K562 (cell line): ENCODE data around the gene SORCS2. TPM values are rescaled to one million over a fixed set of nuclear protein-coding genes. Genes with fewer than 3 reads are reported as not detected.

Experiments
- ATAC-seq: fragments of 200-7000 bp; cut with Tn5 transposase; 3 replicates; pipeline ENCODE4 v1.9.1; 2020; ENCODE audit warnings: moderate library complexity
- BruUV-seq: library from RNA; stranded (reverse); fragments of 400-500 nt; replicated peaks from 2 replicates; lab custom pipeline; 2021; lab: Mats Ljungman, UMichigan
- CTCF ChIA-PET: fragments of 300-600 bp; formaldehyde crosslinking; extraction: SDS; loops from one replicate; lab custom pipeline; 2021; ENCODE audit warnings: low intra/inter-chr PET ratio; lab: Yijun Ruan, JAX
- POLR2A ChIA-PET: fragments of 300-600, 350-650 bp; sonication (Branson Sonifier 250); formaldehyde crosslinking; extraction: SDS; loops from one replicate; lab custom pipeline; 2021; ENCODE audit warnings: antibody characterized with exemption, inconsistent platforms; lab: Yijun Ruan, JAX
- DNase-seq, 4 experiments: peaks; one replicate each; pipeline versions ENCODE4 v3.0.0 to v3.0.0-alpha.2; 2011 to 2018; ENCODE audit warnings: low spot score in 3 of 4, mixed read lengths in 3 of 4; ENCODE audit errors: extremely low read depth in 1 of 4
- FAIRE-seq: peaks from 2 replicates; lab custom pipeline; 2011; peaks lifted over from hg19 to GRCh38; lab: Jason Lieb, UNC
- H2AFZ ChIP-seq: 2 replicates; pipeline ENCODE4 v1.6.0; 2011; ENCODE audit warnings: low read depth, low read length, control low read depth, inconsistent platforms
- H3K27ac ChIP-seq: fragments of 200-600 bp; 3 replicates; pipeline ENCODE4 v1.8.0; 2011; ENCODE audit warnings: low read depth, mild to moderate bottlenecking, control low read depth, inconsistent platforms, low read length, moderate library complexity, mixed read lengths; ENCODE audit errors: extremely low read depth
- H3K27me3 ChIP-seq, 2 experiments: fragments of 300-600 bp in 1 of 2; 2 replicates in 1 of 2; 3 replicates in 1 of 2; pipeline versions ENCODE4 v1.6.0 to v1.8.0; 2011; ENCODE audit warnings: inconsistent platforms in 2 of 2, low read length in 2 of 2, mild to moderate bottlenecking in 1 of 2, mixed read lengths in 1 of 2, moderate library complexity in 1 of 2; ENCODE audit not compliant: control insufficient read depth in 2 of 2, insufficient read depth in 2 of 2
- H3K36me3 ChIP-seq: fragments of 300-600 bp; 3 replicates; pipeline ENCODE4 v1.8.0; 2011; ENCODE audit warnings: mild to moderate bottlenecking, low read length, inconsistent platforms; ENCODE audit not compliant: control insufficient read depth, insufficient read depth
- H3K4me1 ChIP-seq, 2 experiments: fragments of 200-600 bp in 1 of 2; replicated peaks in 1 of 2; 2 replicates in 1 of 2; 3 replicates in 1 of 2; pipeline versions ENCODE4 v1.5.1 to v1.8.0; 2011; ENCODE audit warnings: inconsistent platforms in 2 of 2, low read length in 2 of 2, mild to moderate bottlenecking in 1 of 2, mixed read lengths in 1 of 2, moderate library complexity in 1 of 2; ENCODE audit not compliant: control insufficient read depth in 2 of 2, insufficient read depth in 2 of 2
- H3K4me2 ChIP-seq: 2 replicates; pipeline ENCODE4 v1.6.1; 2011; ENCODE audit warnings: low read length, control low read depth, inconsistent platforms, mixed read lengths; ENCODE audit not compliant: insufficient read depth
- H3K4me3 ChIP-seq: fragments of 200-600 bp; sonication (generic), shearing (Covaris generic); 2 replicates; pipeline ENCODE4 v1.5.1; 2016; ENCODE audit warnings: control low read depth, inconsistent platforms
- H3K79me2 ChIP-seq: fragments of 200-600 bp; 3 replicates; pipeline ENCODE4 v1.8.0; 2011; ENCODE audit warnings: low read length, inconsistent platforms; ENCODE audit not compliant: control insufficient read depth, insufficient read depth
- H3K9ac ChIP-seq, 2 experiments: 2 replicates each; pipeline versions ENCODE4 v1.6.0 to v1.6.1; 2011; ENCODE audit warnings: low read depth in 2 of 2, low read length in 2 of 2, control low read depth in 1 of 2, inconsistent platforms in 1 of 2, mild to moderate bottlenecking in 1 of 2, mixed read lengths in 1 of 2; ENCODE audit not compliant: insufficient read depth in 1 of 2
- H3K9me1 ChIP-seq: one replicate; pipeline ENCODE4 v1.6.0; 2011; ENCODE audit warnings: inconsistent platforms, mild to moderate bottlenecking, low read length, moderate library complexity; ENCODE audit not compliant: control insufficient read depth, insufficient read depth
- H3K9me3 ChIP-seq: replicated peaks from 2 replicates; pipeline ENCODE4 v1.5.1; 2011; ENCODE audit warnings: low read depth, low read length, inconsistent platforms; ENCODE audit not compliant: control insufficient read depth, insufficient read depth
- H4K20me1 ChIP-seq: replicated peaks from 2 replicates; pipeline ENCODE4 v1.6.1; 2011; ENCODE audit warnings: low read length, inconsistent platforms, mixed read lengths; ENCODE audit not compliant: control insufficient read depth, insufficient read depth
- ATF4 ChIP-seq: fragments of 450-650 bp; formaldehyde crosslinking; IDR thresholded peaks from 2 replicates; pipeline ENCODE4 v1.4.0; 2022; ENCODE audit warnings: mild to moderate bottlenecking, moderate library complexity
- BDP1 ChIP-seq: IDR thresholded peaks from 3 replicates; pipeline ENCODE4 v1.6.1; 2011; ENCODE audit not compliant: insufficient read length, insufficient read depth
- BRD4 ChIP-seq: fragments of 200-600 bp; sonication (generic); IDR thresholded peaks from 2 replicates; pipeline ENCODE4 v1.6.1; 2017; ENCODE audit warnings: inconsistent platforms
- CAMTA2 ChIP-seq: fragments of 250-450 bp; sonication (Bioruptor Pico); conservative IDR thresholded peaks from 2 replicates; pipeline ENCODE4 v1.5.1; 2022
- DNMT1 ChIP-seq: fragments of 450-650 bp; IDR thresholded peaks from 2 replicates; pipeline ENCODE4 v1.6.1; 2016; ENCODE audit warnings: antibody characterized with exemption, mild to moderate bottlenecking
- E2F1 ChIP-seq: sonication (generic); formaldehyde crosslinking; IDR thresholded peaks from 2 replicates; pipeline ENCODE4 v1.8.1; 2023; ENCODE audit warnings: mild to moderate bottlenecking, missing genetic modification reagents, moderate library complexity
- EHMT2 ChIP-seq: fragments of 450-650 bp; IDR thresholded peaks from 2 replicates; pipeline ENCODE4 v1.6.1; 2018; ENCODE audit warnings: antibody characterized with exemption
- IFI16 ChIP-seq: fragments of 250-450 bp; sonication (Bioruptor Pico); IDR thresholded peaks from 2 replicates; pipeline ENCODE4 v2.1.2; 2022; ENCODE audit warnings: mild to moderate bottlenecking, inconsistent platforms
- KLF16 ChIP-seq: IDR thresholded peaks from 2 replicates; pipeline ENCODE4 v1.6.1; 2016; ENCODE audit warnings: antibody characterized with exemption
- MCM2 ChIP-seq: fragments of 450-650 bp; IDR thresholded peaks from 2 replicates; pipeline ENCODE4 v1.6.1; 2017; ENCODE audit warnings: low read depth, mild to moderate bottlenecking
- MIER1 ChIP-seq: fragments of 450-650 bp; IDR thresholded peaks from 2 replicates; pipeline ENCODE4 v1.6.1; 2016; ENCODE audit warnings: antibody characterized with exemption, mild to moderate bottlenecking, low read depth
- NELFE ChIP-seq: IDR thresholded peaks from 2 replicates; pipeline ENCODE4 v1.6.1; 2011; ENCODE audit warnings: mild to moderate bottlenecking; ENCODE audit not compliant: insufficient read depth, insufficient read length
- NRF1 ChIP-seq, 2 experiments: fragments of 450-650 bp; IDR thresholded peaks in 1 of 2; conservative IDR thresholded peaks in 1 of 2; 2 replicates each; pipeline ENCODE4 v1.6.1; 2014; ENCODE audit warnings: mild to moderate bottlenecking in 2 of 2
- PTTG1 ChIP-seq: fragments of 450-650 bp; IDR thresholded peaks from 2 replicates; pipeline ENCODE4 v1.6.1; 2016; ENCODE audit warnings: low read depth, mild to moderate bottlenecking, missing genetic modification characterization, missing compliant biosample characterization
- RBM22 ChIP-seq: fragments of 200-400 bp; formaldehyde crosslinking; IDR thresholded peaks from 2 replicates; pipeline ENCODE4 v1.6.1; 2018; ENCODE audit warnings: low read length, low read depth; ENCODE audit not compliant: poor library complexity, severe bottlenecking
- SMAD1 ChIP-seq: fragments of 150-350 bp; IDR thresholded peaks from 2 replicates; pipeline ENCODE4 v1.6.1; 2014; ENCODE audit warnings: low read length, low read depth; ENCODE audit not compliant: partially characterized antibody
- SMARCB1 ChIP-seq: IDR thresholded peaks from 2 replicates; pipeline ENCODE4 v1.6.1; 2011; ENCODE audit warnings: improper control_type of control experiment, low read depth; ENCODE audit not compliant: insufficient read length
- ZEB2 ChIP-seq: fragments of 450-650 bp; IDR thresholded peaks from 2 replicates; pipeline ENCODE4 v1.6.1; 2016
- ZFP30 ChIP-seq: fragments of 250-450 bp; sonication (Bioruptor Pico); IDR thresholded peaks from 2 replicates; pipeline ENCODE4 v1.8.0; 2022; ENCODE audit warnings: moderate library complexity, mild to moderate bottlenecking, inconsistent platforms, borderline replicate concordance
- ZFPM2 ChIP-seq: fragments of 250-450 bp; sonication (Bioruptor Pico); IDR thresholded peaks from 2 replicates; pipeline ENCODE4 v1.5.1; 2022; ENCODE audit warnings: mild to moderate bottlenecking
- ZNF445 ChIP-seq: fragments of 250-450 bp; sonication (Bioruptor Pico); IDR thresholded peaks from 2 replicates; pipeline ENCODE4 v1.4.0; 2020; ENCODE audit warnings: low read depth, mild to moderate bottlenecking, moderate library complexity
- ZNF717 ChIP-seq: fragments of 250-450 bp; sonication (Bioruptor Pico); IDR thresholded peaks from 2 replicates; pipeline ENCODE4 v1.5.0; 2021
- WGBS: fragments of 100-300 bp; shearing (Covaris generic); methylation state at CpG from one replicate; pipeline ENCODE4 v1.1.6; 2016; ENCODE audit warnings: low coverage, mixed read lengths; ENCODE audit not compliant: insufficient coverage; ENCODE audit errors: missing lambda C conversion rate; 5-methylcytosine and 5-hydroxymethylcytosine counted together
- in situ Hi-C: fragments of 300-500 bp; cut with MboI; formaldehyde crosslinking; loops from 4 replicates; pipeline ENCODE4 v1.15.0; 2018; ENCODE audit warnings: inconsistent platforms, mixed read lengths
- intact Hi-C: fragments of 100-400 bp; cut with micrococcal nuclease; formaldehyde crosslinking; loops from 2 replicates; pipeline ENCODE4 v1.14.2; 2022
- polyA plus RNA-seq, 8 experiments: library from polyadenylated mRNA; depleted of rRNA in 4 of 8; stranded (reverse) in 5 of 8; unstranded in 3 of 8; fragments of >200 nt; fragmentation: Nextera tagmentation in 2 of 8; fragmentation: Illumina TruSeq in 1 of 8; extraction: Ambion mirVana in 2 of 8; extraction: Trizol in 1 of 8; gene quantifications; 2 replicates each; pipeline versions ENCODE4 v1.2.1 to v1.2.3, GENCODE V29; 2011 to 2014; ENCODE audit warnings: inconsistent platforms in 1 of 8, missing spikeins in 1 of 8
- total RNA-seq, 7 experiments: library from RNA; depleted of rRNA in 6 of 7; stranded (reverse); fragments of >200 nt in 6 of 7; fragmentation: Illumina TruSeq in 2 of 7; extraction: Trizol in 2 of 7; gene quantifications; 2 replicates each; pipeline versions ENCODE4 v1.2.1 to v1.2.3, GENCODE V29; 2011 to 2021; ENCODE audit warnings: low replicate concordance in 1 of 7

The SORCS2 gene
- total and polyA plus RNA-seq, 9 of the 15 experiments (the other 6 are each of a cell fraction or from before 2014, with no cell fraction given) = not detected

GRCh38 chr4:7360806-7361205 is 168.5 kb downstream of the SORCS2 start (continued):
- TF ChIP-seq KLF16 = no peak
- TF ChIP-seq ZEB2 = no peak
- TF ChIP-seq ZNF445 (CRISPR knock-in tag) = no peak
- no peak for TF ChIP-seq EHMT2
- TF ChIP-seq RBM22 = no peak
- TF ChIP-seq ATF4 (CRISPR knock-in tag) = no peak
- TF ChIP-seq CAMTA2 = no peak
- no peak for TF ChIP-seq MCM2
- TF ChIP-seq ZNF717 (CRISPR knock-in tag) = no peak
- TF ChIP-seq SMAD1 = no peak
- TF ChIP-seq, all 486 proteins: peak for 0

- DNase-seq (no peak), ATAC-seq (no peak), FAIRE-seq (no peak)
- no peaks in the 10 kb centered on the region for H3K4me1 ChIP-seq
- no peak overlapping the region for H2AFZ ChIP-seq
- intact Hi-C loops = no loop called here
- BruUV-seq = no TSS peak
- no peak overlapping the region for H3K27ac ChIP-seq
- H3K4me3 ChIP-seq = no peak overlapping the region
- H3K9me3 ChIP-seq = no peaks in the 10 kb centered on the region; the same call in 1 of the 2 replicates
- peaks cover 0 to 6% of the 10 kb centered on the region in 2 experiments; a peak in 1 of 5 replicates for H3K27me3 ChIP-seq
- peaks cover 4% of the 10 kb centered on the region for H3K9me1 ChIP-seq
- ChIA-PET POLR2A (no interaction called here), CTCF (no interaction called here)
- 0% methylated on average over 14 of the region's 14 CpGs for WGBS
- H3K9ac ChIP-seq = no peak overlapping the region
- no peaks in the 10 kb centered on the region; the same call in 1 of the 2 replicates for H4K20me1 ChIP-seq
- in situ Hi-C loops = no loop called here
- H3K79me2 ChIP-seq = no peaks in the 10 kb centered on the region
- H3K36me3 ChIP-seq = no peaks in the 10 kb centered on the region
- no peak overlapping the region for H3K4me2 ChIP-seq
- TF ChIP-seq BRD4 = no peak
- no peak for TF ChIP-seq DNMT1
- no peak for TF ChIP-seq SMARCB1
- no peak for TF ChIP-seq E2F1 (CRISPR knock-in tag)
- no peak for TF ChIP-seq BDP1
- TF ChIP-seq MIER1 = no peak
- TF ChIP-seq ZFP30 = no peak
- TF ChIP-seq IFI16 (CRISPR knock-in tag) = no peak
- TF ChIP-seq ZFPM2 = no peak
- no peak for TF ChIP-seq SMAD1
- TF ChIP-seq NELFE = no peak
- no peak for TF ChIP-seq NRF1 (conservative IDR thresholded peaks at IDR 0.05 in 1 of 2, IDR thresholded peaks at IDR 0.05 in 1 of 2)
- no peak for TF ChIP-seq PTTG1
Observed at GRCh38 chr4:7361280-7361895, 169.1 kb downstream of the SORCS2 start.
